GM12891 (cell line): Measurements from ENCODE around the gene RPUSD3.

ENCODE experiments used
- POLR2A ChIP-seq: IDR thresholded peaks from 2 replicates; pipeline ENCODE4 v1.6.1; 2011; ENCODE audit warnings: low read depth, low read length, control low read depth
- POLR2AphosphoS5 ChIP-seq: IDR thresholded peaks from 2 replicates; pipeline ENCODE4 v1.6.1; 2011; ENCODE audit warnings: low read depth, low read length, control low read depth
- SPI1 ChIP-seq: IDR thresholded peaks from 2 replicates; pipeline ENCODE4 v1.6.1; 2011; ENCODE audit warnings: low read depth, low read length, control low read depth
- TAF1 ChIP-seq: IDR thresholded peaks from 2 replicates; pipeline ENCODE4 v1.6.1; 2011; ENCODE audit warnings: low read depth, low read length, control low read depth

GRCh38 chr3:9875448-9875847, 31.6 kb upstream of the RPUSD3 start:
- TF ChIP-seq POLR2A = no peak
- no peak for TF ChIP-seq TAF1
- no peak for TF ChIP-seq SPI1
- no peak for TF ChIP-seq POLR2AphosphoS5
